Calu3 (cell line): ENCODE data around the gene C20orf202. TPM values are rescaled to one million over a fixed set of nuclear protein-coding genes. Genes with fewer than 3 reads are reported as not detected.

Experiments
- Bru-seq: library from RNA; stranded (reverse); fragments of 400-500 nt; gene quantifications from one replicate; lab custom pipeline; 2021; lab: Mats Ljungman, UMichigan
- BruChase-seq, 2 experiments: library from RNA; stranded (reverse); fragments of 400-500 nt; gene quantifications; one replicate each; lab custom pipeline; 2021; lab: Mats Ljungman, UMichigan
- BruUV-seq: library from RNA; stranded (reverse); fragments of 400-500 nt; replicated peaks from 2 replicates; lab custom pipeline; 2021; lab: Mats Ljungman, UMichigan
- CTCF ChIA-PET: fragments of 300-600 bp; sonication (Branson Sonifier 250); formaldehyde crosslinking; loops from one replicate; lab custom pipeline; 2022; ENCODE audit warnings: antibody characterized with exemption; lab: Charles Lee
- DNase-seq: peaks from one replicate; pipeline ENCODE4 v3.0.0; 2022
- H3K27ac Mint-ChIP-seq: one replicate; pipeline ENCODE4 v1.8.0; 2022; ENCODE audit warnings: mixed read lengths; ENCODE audit not compliant: unreplicated experiment
- H3K27me3 Mint-ChIP-seq: one replicate; pipeline ENCODE4 v1.8.0; 2022; ENCODE audit warnings: mixed read lengths; ENCODE audit not compliant: unreplicated experiment
- H3K36me3 Mint-ChIP-seq: one replicate; pipeline ENCODE4 v1.8.0; 2022; ENCODE audit warnings: mild to moderate bottlenecking, moderate library complexity, mixed read lengths; ENCODE audit not compliant: insufficient read depth, unreplicated experiment
- H3K4me1 Mint-ChIP-seq: one replicate; pipeline ENCODE4 v1.8.0; 2022; ENCODE audit warnings: mild to moderate bottlenecking, low read depth, mixed read lengths; ENCODE audit not compliant: unreplicated experiment
- H3K4me3 Mint-ChIP-seq: one replicate; pipeline ENCODE4 v1.8.0; 2022; ENCODE audit warnings: mild to moderate bottlenecking, low read depth, moderate library complexity, mixed read lengths; ENCODE audit not compliant: unreplicated experiment
- H3K9me3 Mint-ChIP-seq: one replicate; pipeline ENCODE4 v1.8.0; 2022; ENCODE audit warnings: low read depth, mixed read lengths; ENCODE audit not compliant: unreplicated experiment
- CTCF ChIP-seq: fragments of 200-600 bp; IDR thresholded peaks from one replicate; pipeline ENCODE4 v1.8.0; 2022; ENCODE audit warnings: antibody characterized with exemption; ENCODE audit not compliant: unreplicated experiment
- intact Hi-C: fragments of 100-400 bp; cut with micrococcal nuclease; formaldehyde crosslinking; loops from one replicate; pipeline ENCODE4 v1.10.0; 2022; ENCODE audit not compliant: unreplicated experiment
- long read RNA-seq: library from polyadenylated mRNA; stranded (forward); transcript quantifications from one replicate; pipeline ENCODE4 v2.0.0, GENCODE V29; 2022
- total RNA-seq: library from RNA; stranded (reverse); gene quantifications from 2 replicates; pipeline ENCODE4 v1.2.3, GENCODE V29; 2022

The C20orf202 gene
- 0.22 TPM in 1 of 2 replicates, not detected in the other for total RNA-seq
- percentile 22 among the genes with signal in this experiment for Bru-seq, nascent RNA
- percentile 16 among the genes with signal in this experiment for BruChase-seq, experiment 1, labeled RNA remaining after a 6-hour chase
- percentile 20 among the genes with signal in this experiment for BruChase-seq, experiment 2, labeled RNA remaining after a 2-hour chase
- long read RNA-seq, partial matches to known transcripts = 0 of 2 reads
- long read RNA-seq, other reads (novel, unspliced or antisense) = 0 of 2 reads

- no peak within 1 kb of the TSS for H3K4me3 Mint-ChIP-seq
- intact Hi-C loops = no loop called here
- no TSS peak for BruUV-seq
Measured at GRCh38 chr20:1202762-1203504, at the start of gene C20orf202. C20orf202 (plus strand) TSS chr20:1203454; CDS start chr20:1203586, 132 bp downstream.

GRCh38 chr20:1154226-1154625, 49.0 kb upstream of the C20orf202 start:
- Mint-ChIP-seq H3K9me3 (no peaks in the 10 kb centered on the region), H3K36me3 (peaks cover 6% of the 10 kb centered on the region), H3K4me1 (no peaks in the 10 kb centered on the region), H3K27ac (no peak overlapping the region), H3K4me3 (no peak overlapping the region), H3K27me3 (no peaks in the 10 kb centered on the region)
- CTCF ChIA-PET = no interaction called here
- DNase-seq = no peak
- no TSS peak for BruUV-seq
- no peak for TF ChIP-seq CTCF
- intact Hi-C loops = no loop called here

More at GRCh38 chr20:1202762-1203504, at the start of gene C20orf202:
- CTCF ChIA-PET = interaction anchor here (0.6 to 1.2 kb wide), 4 partner anchors 15 to 192 kb away, joined by 3 to 5 read pairs (median 3); no protein-coding TSS in a partner anchor
- H3K9me3 Mint-ChIP-seq = no peaks in the 10 kb centered on the region
- no peaks in the 10 kb centered on the region for H3K36me3 Mint-ChIP-seq
- peaks cover 34% of the 10 kb centered on the region for H3K27me3 Mint-ChIP-seq
- no peak for DNase-seq
- H3K4me1 Mint-ChIP-seq = peaks cover 13% of the 10 kb centered on the region
- no peak for TF ChIP-seq CTCF
- H3K27ac Mint-ChIP-seq = no peak within 1 kb of the TSS

- CTCF ChIA-PET = no interaction called here
- peaks cover 6% of the 10 kb centered on the region for H3K36me3 Mint-ChIP-seq
- H3K4me3 Mint-ChIP-seq = no peak overlapping the region
- no peaks in the 10 kb centered on the region for H3K4me1 Mint-ChIP-seq
- intact Hi-C loops = no loop called here
- no TSS peak for BruUV-seq
- H3K27me3 Mint-ChIP-seq = no peaks in the 10 kb centered on the region
- H3K9me3 Mint-ChIP-seq = no peaks in the 10 kb centered on the region
- no peak for DNase-seq
- TF ChIP-seq CTCF = no peak
- no peak overlapping the region for H3K27ac Mint-ChIP-seq
Measured at GRCh38 chr20:1154691-1155090, 48.6 kb upstream of the C20orf202 start.

GRCh38 chr20:1155342-1155741, 47.9 kb upstream of the C20orf202 start:
- DNase-seq = no peak

More at GRCh38 chr20:1155342-1155741, 47.9 kb upstream of the C20orf202 start:
- H3K36me3 Mint-ChIP-seq = peaks cover 11% of the 10 kb centered on the region
- no peak overlapping the region for H3K27ac Mint-ChIP-seq
- H3K27me3 Mint-ChIP-seq = no peaks in the 10 kb centered on the region
- CTCF ChIA-PET = no interaction called here
- intact Hi-C loops = no loop called here
- no peaks in the 10 kb centered on the region for H3K9me3 Mint-ChIP-seq
- BruUV-seq = no TSS peak
- TF ChIP-seq CTCF = no peak
- no peak overlapping the region for H3K4me3 Mint-ChIP-seq
- H3K4me1 Mint-ChIP-seq = no peaks in the 10 kb centered on the region
